SK-N-SH treated with all-trans-retinoic acid at 6 μM for 48 hours (cell line): ENCODE data around the gene IL26.

Source experiments
- ATAC-seq: fragments of 200-7000 bp; cut with Tn5 transposase; 3 replicates; pipeline ENCODE4 v1.9.1; 2020; ENCODE audit warnings: mild to moderate bottlenecking, moderate library complexity
- ARNTL ChIP-seq: fragments of 450-650 bp; formaldehyde crosslinking; IDR thresholded peaks from 2 replicates; pipeline ENCODE4 v1.5.0; 2020; ENCODE audit warnings: low read depth, mild to moderate bottlenecking, moderate library complexity, borderline replicate concordance
- BACH2 ChIP-seq: fragments of 250-450 bp; sonication (Bioruptor Pico); IDR thresholded peaks from 2 replicates; pipeline ENCODE4 v1.9.0; 2021; ENCODE audit warnings: mild to moderate bottlenecking, borderline replicate concordance
- CREB5 ChIP-seq: fragments of 250-450 bp; sonication (Bioruptor Pico); IDR thresholded peaks from 2 replicates; pipeline ENCODE4 v1.5.1; 2020; ENCODE audit warnings: low read depth, mild to moderate bottlenecking, moderate library complexity
- CSDC2 ChIP-seq: fragments of 250-450 bp; sonication (Bioruptor Pico); IDR thresholded peaks from 2 replicates; pipeline ENCODE4 v1.5.0; 2020; ENCODE audit warnings: mild to moderate bottlenecking, moderate library complexity
- ESRRG ChIP-seq: fragments of 250-450 bp; sonication (Bioruptor Pico); IDR thresholded peaks from 2 replicates; pipeline ENCODE4 v1.6.1; 2021; ENCODE audit warnings: mild to moderate bottlenecking
- ISL1 ChIP-seq: fragments of 250-450 bp; sonication (Bioruptor Pico); IDR thresholded peaks from 2 replicates; pipeline ENCODE4 v2.1.2; 2022; ENCODE audit warnings: mild to moderate bottlenecking, moderate library complexity
- OSR1 ChIP-seq: fragments of 250-450 bp; sonication (Bioruptor Pico); IDR thresholded peaks from 2 replicates; pipeline ENCODE4 v1.8.0; 2022; ENCODE audit warnings: moderate library complexity, mild to moderate bottlenecking, inconsistent platforms
- PATZ1 ChIP-seq: fragments of 250-450 bp; sonication (Bioruptor Pico); IDR thresholded peaks from 2 replicates; pipeline ENCODE4 v1.8.0; 2020; ENCODE audit warnings: mild to moderate bottlenecking, moderate library complexity, borderline replicate concordance
- POU6F1 ChIP-seq: fragments of 250-450 bp; sonication (Bioruptor Pico); IDR thresholded peaks from 2 replicates; pipeline ENCODE4 v1.8.0; 2021; ENCODE audit warnings: low read depth, mild to moderate bottlenecking, moderate library complexity, borderline replicate concordance
- PPARA ChIP-seq: fragments of 250-450 bp; sonication (Bioruptor Pico); IDR thresholded peaks from 2 replicates; pipeline ENCODE4 v1.5.0; 2020; ENCODE audit warnings: mild to moderate bottlenecking, borderline replicate concordance
- RARB ChIP-seq: fragments of 250-450 bp; sonication (Bioruptor Pico); IDR thresholded peaks from 2 replicates; pipeline ENCODE4 v1.8.0; 2021; ENCODE audit warnings: mild to moderate bottlenecking, moderate library complexity
- SNAI2 ChIP-seq: fragments of 250-450 bp; sonication (Bioruptor Pico); IDR thresholded peaks from 2 replicates; pipeline ENCODE4 v1.5.0; 2020; ENCODE audit warnings: mild to moderate bottlenecking, moderate library complexity
- TCF4 ChIP-seq: fragments of 250-450 bp; sonication (Bioruptor Pico); IDR thresholded peaks from 2 replicates; pipeline ENCODE4 v1.8.0; 2021; ENCODE audit warnings: mild to moderate bottlenecking, moderate library complexity, borderline replicate concordance
- TOX ChIP-seq: fragments of 250-450 bp; sonication (Bioruptor Pico); IDR thresholded peaks from 2 replicates; pipeline ENCODE4 v1.8.0; 2021; ENCODE audit warnings: mild to moderate bottlenecking, moderate library complexity, borderline replicate concordance
- TSHZ2 ChIP-seq: fragments of 250-450 bp; sonication (Bioruptor Pico); IDR thresholded peaks from 2 replicates; pipeline ENCODE4 v1.5.0; 2020; ENCODE audit warnings: mild to moderate bottlenecking, moderate library complexity
- ZFP30 ChIP-seq: fragments of 450-650 bp; formaldehyde crosslinking; IDR thresholded peaks from 2 replicates; pipeline ENCODE4 v1.5.0; 2022; ENCODE audit warnings: mild to moderate bottlenecking, moderate library complexity
- ZNF565 ChIP-seq: fragments of 450-650 bp; formaldehyde crosslinking; conservative IDR thresholded peaks from 2 replicates; pipeline ENCODE4 v1.5.0; 2020; ENCODE audit warnings: low read depth, mild to moderate bottlenecking, moderate library complexity
- ZNF70 ChIP-seq: fragments of 450-650 bp; formaldehyde crosslinking; IDR thresholded peaks from 2 replicates; pipeline ENCODE4 v1.5.0; 2020; ENCODE audit warnings: mild to moderate bottlenecking, moderate library complexity
- ZNF8 ChIP-seq: fragments of 450-650 bp; formaldehyde crosslinking; IDR thresholded peaks from 2 replicates; pipeline ENCODE4 v1.5.0; 2020; ENCODE audit warnings: mild to moderate bottlenecking, moderate library complexity
- TF ChIP-seq, protein P1 (sequence below): fragments of 250-450 bp; sonication (Bioruptor Pico); IDR thresholded peaks from 2 replicates; pipeline ENCODE4 v1.5.1; 2021; ENCODE audit warnings: mild to moderate bottlenecking, moderate library complexity

IL26 gene, protein sequence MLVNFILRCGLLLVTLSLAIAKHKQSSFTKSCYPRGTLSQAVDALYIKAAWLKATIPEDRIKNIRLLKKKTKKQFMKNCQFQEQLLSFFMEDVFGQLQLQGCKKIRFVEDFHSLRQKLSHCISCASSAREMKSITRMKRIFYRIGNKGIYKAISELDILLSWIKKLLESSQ

DNA sequence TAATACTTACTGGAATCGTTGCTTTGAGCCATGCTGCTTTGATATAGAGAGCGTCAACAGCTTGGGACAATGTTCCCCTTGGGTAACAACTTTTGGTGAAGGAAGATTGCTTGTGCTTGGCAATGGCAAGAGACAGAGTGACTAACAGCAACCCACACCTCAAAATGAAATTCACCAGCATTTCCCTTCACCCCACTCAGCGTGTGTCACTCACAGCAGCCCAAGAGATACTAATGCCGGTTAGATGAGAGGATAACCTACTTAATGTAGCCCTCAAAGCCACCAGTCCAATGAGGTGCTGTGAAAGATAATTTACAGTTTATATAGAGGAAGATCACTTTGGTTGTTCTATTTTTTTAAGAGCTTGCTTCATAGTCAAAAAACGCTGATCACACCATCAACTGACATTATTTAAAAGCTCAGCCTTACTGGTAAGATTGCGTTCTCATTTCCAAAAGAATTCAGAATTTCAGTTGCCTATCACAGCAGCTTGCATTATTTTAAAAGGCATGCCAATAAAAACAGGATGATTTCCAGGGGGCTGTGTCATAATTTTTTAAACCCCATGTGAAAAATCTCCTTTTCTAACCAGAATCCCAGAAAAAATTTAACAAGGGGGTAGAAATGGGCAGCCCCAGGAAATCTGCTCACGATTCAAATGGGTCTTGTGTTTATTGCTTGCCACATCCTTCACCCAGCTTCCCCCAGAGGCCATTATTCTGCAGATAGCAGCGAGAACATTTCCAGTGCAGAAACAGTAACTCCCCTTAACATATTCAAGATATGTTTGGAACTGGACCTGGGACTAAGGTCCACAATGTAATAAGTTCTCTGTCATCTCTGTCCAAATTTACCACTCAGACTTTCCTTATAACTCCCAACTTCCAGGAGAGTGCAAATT is at the start of gene IL26:
Gene IL26, minus strand, starts transcription at position 235 of the 901 bp plus-strand sequence. Its CDS starts 54 bp downstream, at position 181.
- no peak for TF ChIP-seq ZFP30 (CRISPR knock-in tag)
- ATAC-seq: no peak

DNA sequence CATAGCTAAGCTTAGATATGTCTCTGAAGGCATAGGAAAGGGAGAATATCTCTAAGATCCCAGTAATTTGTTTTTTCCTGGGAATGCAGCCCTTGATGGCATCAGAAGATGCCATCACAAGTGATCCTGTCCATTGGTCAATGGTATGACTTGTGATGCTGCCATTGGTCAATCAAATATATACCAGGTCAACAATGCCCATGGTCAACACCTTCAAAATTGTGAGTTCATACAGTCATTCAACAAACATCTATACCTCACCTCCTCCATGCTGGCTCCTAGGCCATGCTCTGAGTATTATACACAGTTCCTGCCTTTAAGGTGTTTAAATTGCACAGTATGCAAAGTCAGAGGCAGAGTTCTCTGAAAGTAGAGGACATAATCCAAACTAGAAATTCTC is 47.1 kb upstream of the IL26 start:
- no peak for ATAC-seq
- TF ChIP-seq ZNF70: no peak
- no peak for TF ChIP-seq ISL1
- no peak for TF ChIP-seq ZFP30 (CRISPR knock-in tag)
- TF ChIP-seq RARB: no peak
- TF ChIP-seq TSHZ2 (CRISPR knock-in tag): no peak
- TF ChIP-seq PPARA (CRISPR knock-in tag): no peak
- TF ChIP-seq CSDC2 (CRISPR knock-in tag): no peak
- TF ChIP-seq ESRRG: no peak
- no peak for TF ChIP-seq CREB5 (CRISPR knock-in tag)
- TF ChIP-seq ZNF565 (CRISPR knock-in tag): no peak
- no peak for TF ChIP-seq ZNF8 (CRISPR knock-in tag)
- TF ChIP-seq SNAI2: no peak
- no peak for TF ChIP-seq POU6F1
- TF ChIP-seq PATZ1 (CRISPR knock-in tag): no peak
- no peak for TF ChIP-seq OSR1 (CRISPR knock-in tag)
- TF ChIP-seq, protein P1, sequence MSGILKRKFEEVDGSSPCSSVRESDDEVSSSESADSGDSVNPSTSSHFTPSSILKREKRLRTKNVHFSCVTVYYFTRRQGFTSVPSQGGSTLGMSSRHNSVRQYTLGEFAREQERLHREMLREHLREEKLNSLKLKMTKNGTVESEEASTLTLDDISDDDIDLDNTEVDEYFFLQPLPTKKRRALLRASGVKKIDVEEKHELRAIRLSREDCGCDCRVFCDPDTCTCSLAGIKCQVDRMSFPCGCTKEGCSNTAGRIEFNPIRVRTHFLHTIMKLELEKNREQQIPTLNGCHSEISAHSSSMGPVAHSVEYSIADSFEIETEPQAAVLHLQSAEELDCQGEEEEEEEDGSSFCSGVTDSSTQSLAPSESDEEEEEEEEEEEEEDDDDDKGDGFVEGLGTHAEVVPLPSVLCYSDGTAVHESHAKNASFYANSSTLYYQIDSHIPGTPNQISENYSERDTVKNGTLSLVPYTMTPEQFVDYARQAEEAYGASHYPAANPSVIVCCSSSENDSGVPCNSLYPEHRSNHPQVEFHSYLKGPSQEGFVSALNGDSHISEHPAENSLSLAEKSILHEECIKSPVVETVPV (CRISPR knock-in tag): no peak
- no peak for TF ChIP-seq BACH2 (CRISPR knock-in tag)
- no peak for TF ChIP-seq ARNTL (CRISPR knock-in tag)

GRCh38 chr12:68271346-68271745 is 45.7 kb upstream of the IL26 start:
- no peak for ATAC-seq
- TF ChIP-seq ZNF70: no peak
- no peak for TF ChIP-seq TOX
- TF ChIP-seq ESRRG: no peak
- no peak for TF ChIP-seq ZNF8 (CRISPR knock-in tag)
- no peak for TF ChIP-seq CREB5 (CRISPR knock-in tag)
- no peak for TF ChIP-seq OSR1 (CRISPR knock-in tag)
- TF ChIP-seq ISL1: no peak
- TF ChIP-seq TSHZ2 (CRISPR knock-in tag): no peak
- no peak for TF ChIP-seq ZFP30 (CRISPR knock-in tag)
- TF ChIP-seq RARB: no peak
- TF ChIP-seq ARNTL (CRISPR knock-in tag): no peak
- TF ChIP-seq TCF4 (CRISPR knock-in tag): no peak
- TF ChIP-seq, all 23 proteins: peak for 0
